ENCODE results near the gene SLC16A10. TPM values are rescaled to one million over a fixed set of nuclear protein-coding genes. Genes with fewer than 3 reads are reported as not detected.
A peak's percentile ranks its signal among the peaks of the same experiment; 100 is the strongest.

SLC16A10 gene
- total and polyA plus RNA-seq, 2 of the 8 experiments (the other 6 are each of a cell fraction or from before 2014, with no cell fraction given) = 18.6 to 23.2 TPM

- no peak overlapping the region for H4K8ac ChIP-seq (ENCODE audit: extremely low read depth, insufficient read depth, low read length)
- H3K18ac ChIP-seq (ENCODE audit: extremely low read depth, low read length) = peak overlapping the region; percentile 66; the same call in 1 of the 2 replicates
- FAIRE-seq (no peak), DNase-seq (ENCODE audit: low read depth in 1 of 2, low spot score in 2 of 2) (no peak)
- POLR2A ChIA-PET (ENCODE audit: partially characterized antibody) = interaction anchor here (1.0 to 1.3 kb wide), 2 partner anchors 10 to 377 kb away, joined by 3 to 4 read pairs; no protein-coding TSS in a partner anchor
- H4K91ac ChIP-seq (replicated peaks; ENCODE audit: insufficient read length, low read length) = peak overlapping the region; percentile 69
- H3K23ac ChIP-seq (ENCODE audit: insufficient read length) = no peak overlapping the region
- no peaks in the 10 kb centered on the region for H3K36me3 ChIP-seq (ENCODE audit: control insufficient read depth in 2 of 4, insufficient read depth in 4 of 4, low read length in 3 of 4)
- H3K79me1 ChIP-seq (ENCODE audit: low read depth, low read length) = no peaks in the 10 kb centered on the region
- 79% methylated on average over 3 of the region's 3 CpGs; no CpG with 5 or more reads in 1 of the 2 experiments for WGBS, 2 experiments (ENCODE audit: extremely low coverage in 1 of 2, insufficient coverage in 1 of 2, insufficient read length in 1 of 2, insufficient replicate concordance in 2 of 2, low coverage in 1 of 2, low lambda C conversion rate in 2 of 2, missing lambda C conversion rate in 1 of 2)
- H2BK12ac ChIP-seq (ENCODE audit: low read depth, low read length) = peak overlapping the region; percentile 97; the same call in 1 of the 2 replicates
- H3K14ac ChIP-seq (ENCODE audit: insufficient read length) = no peak overlapping the region
- H3K4me3 ChIP-seq (ENCODE audit: extremely low read depth in 1 of 4, insufficient read depth in 2 of 4, low read depth in 3 of 4, low read length in 4 of 4) = no peak overlapping the region
- H2BK120ac ChIP-seq (replicated peaks; ENCODE audit: low read depth, low read length) = peak overlapping the region; percentile 80
- H3K4me2 ChIP-seq (ENCODE audit: insufficient read depth in 1 of 2, low read depth in 2 of 2, low read length in 2 of 2) = no peak overlapping the region
- no peak overlapping the region for H4K5ac ChIP-seq (ENCODE audit: insufficient read length, low read depth, low read length)
- no peak overlapping the region for H3K9ac ChIP-seq (replicated peaks in 1 of 4; ENCODE audit: extremely low read depth in 1 of 4, low read depth in 3 of 4, low read length in 3 of 4)
- H3K23me2 ChIP-seq (ENCODE audit: low read depth, low read length) = no peaks in the 10 kb centered on the region; the same call in 1 of the 2 replicates
- H3K4me1 ChIP-seq (replicated peaks in 1 of 4; ENCODE audit: control insufficient read depth in 3 of 4, insufficient read depth in 4 of 4, low read length in 3 of 4) = peaks cover 2 to 21% (median 12%) of the 10 kb centered on the region in 4 experiments; a peak in 6 of 7 replicates
- H2AK5ac ChIP-seq (ENCODE audit: low read depth, low read length) = no peak overlapping the region
- no peaks in the 10 kb centered on the region for H3K79me2 ChIP-seq (ENCODE audit: control insufficient read depth in 1 of 2, insufficient read depth in 2 of 2, low read length in 2 of 2)
- no peaks in the 10 kb centered on the region for H3K9me3 ChIP-seq (ENCODE audit: insufficient read depth in 2 of 2, low read depth in 1 of 2, low read length in 1 of 2)
- H3K27me3 ChIP-seq (replicated peaks in 1 of 4; ENCODE audit: control insufficient read depth in 3 of 4, extremely low read depth in 1 of 4, insufficient read depth in 3 of 4, low read length in 3 of 4) = no peaks in the 10 kb centered on the region
- H2BK15ac ChIP-seq (ENCODE audit: low read length) = no peak overlapping the region
- no peak overlapping the region for H2AFZ ChIP-seq (ENCODE audit: low read length)
- H3K56ac ChIP-seq (replicated peaks; ENCODE audit: insufficient read length, low read depth, low read length) = no peak overlapping the region
- CTCF ChIA-PET (ENCODE audit: partially characterized antibody) = interaction anchor here (0.7 to 1.3 kb wide), 4 partner anchors 9 to 44 kb away, joined by 3 to 5 read pairs (median 3); no protein-coding TSS in a partner anchor
- H2BK20ac ChIP-seq (ENCODE audit: low read length) = 0 out of 2 replicates have a peak overlapping the region, but pooled peaks have one; percentile 91
- no peak overlapping the region for H2BK5ac ChIP-seq (ENCODE audit: low read depth, low read length)
- H4K20me1 ChIP-seq (replicated peaks in 1 of 2; ENCODE audit: control insufficient read depth in 1 of 2, insufficient read depth in 2 of 2, low read length in 2 of 2) = no peaks in the 10 kb centered on the region
- no peak overlapping the region for H3K4ac ChIP-seq (replicated peaks; ENCODE audit: insufficient read length, low read depth, low read length)
- H3K27ac ChIP-seq (ENCODE audit: low read depth, low read length) = no peak overlapping the region
- no peak for TF ChIP-seq POU5F1 (IDR thresholded peaks at IDR 0.05; ENCODE audit: low read depth, low read length)
- no peak for TF ChIP-seq CHD2 (IDR thresholded peaks at IDR 0.05; ENCODE audit: low read length)
- TF ChIP-seq CBX8 (IDR thresholded peaks at IDR 0.05; ENCODE audit: borderline replicate concordance, low read depth, low read length) = no peak
- no peak for TF ChIP-seq BCL11A (IDR thresholded peaks at IDR 0.05; ENCODE audit: low read depth in 2 of 2, low read length in 2 of 2)
- no peak for TF ChIP-seq RFX5 (IDR thresholded peaks at IDR 0.05; ENCODE audit: borderline replicate concordance, low read depth, low read length)
- no peak for TF ChIP-seq ASH2L (IDR thresholded peaks at IDR 0.05; ENCODE audit: low read length)
- no peak for TF ChIP-seq EZH2 (IDR thresholded peaks at IDR 0.05; ENCODE audit: low read depth, low read length, severe bottlenecking)
- no peak for TF ChIP-seq CREB1 (IDR thresholded peaks at IDR 0.05)
- no peak for TF ChIP-seq TAF1 (IDR thresholded peaks at IDR 0.05; ENCODE audit: low read depth, low read length)
- no peak for TF ChIP-seq GABPA (IDR thresholded peaks at IDR 0.05; ENCODE audit: borderline replicate concordance, insufficient read depth, low read length)
- no peak for TF ChIP-seq CBX5 (IDR thresholded peaks at IDR 0.05; ENCODE audit: low read depth, low read length)
- TF ChIP-seq HDAC2 (IDR thresholded peaks at IDR 0.05; ENCODE audit: borderline replicate concordance in 1 of 2, low read depth in 2 of 2, low read length in 2 of 2) = no peak
- no peak for TF ChIP-seq RBBP5 (IDR thresholded peaks at IDR 0.05; ENCODE audit: borderline replicate concordance, low read depth, low read length)
- TF ChIP-seq CHD1 (IDR thresholded peaks at IDR 0.05; ENCODE audit: low read depth, low read length) = no peak
- no peak for TF ChIP-seq BRCA1 (IDR thresholded peaks at IDR 0.05; ENCODE audit: low read depth, low read length)
Observed at GRCh38 chr6:111252726-111253125, 165.4 kb downstream of the SLC16A10 start.
